ENCODE measurements around the gene NRP2. TPM values are rescaled to one million over a fixed set of nuclear protein-coding genes. Genes with fewer than 3 reads are reported as not detected.
A peak's percentile ranks its signal among the peaks of the same experiment; 100 is the strongest.

The NRP2 gene
- total RNA-seq, 1 donor from 2014 or later = 39.3 TPM

DNA sequence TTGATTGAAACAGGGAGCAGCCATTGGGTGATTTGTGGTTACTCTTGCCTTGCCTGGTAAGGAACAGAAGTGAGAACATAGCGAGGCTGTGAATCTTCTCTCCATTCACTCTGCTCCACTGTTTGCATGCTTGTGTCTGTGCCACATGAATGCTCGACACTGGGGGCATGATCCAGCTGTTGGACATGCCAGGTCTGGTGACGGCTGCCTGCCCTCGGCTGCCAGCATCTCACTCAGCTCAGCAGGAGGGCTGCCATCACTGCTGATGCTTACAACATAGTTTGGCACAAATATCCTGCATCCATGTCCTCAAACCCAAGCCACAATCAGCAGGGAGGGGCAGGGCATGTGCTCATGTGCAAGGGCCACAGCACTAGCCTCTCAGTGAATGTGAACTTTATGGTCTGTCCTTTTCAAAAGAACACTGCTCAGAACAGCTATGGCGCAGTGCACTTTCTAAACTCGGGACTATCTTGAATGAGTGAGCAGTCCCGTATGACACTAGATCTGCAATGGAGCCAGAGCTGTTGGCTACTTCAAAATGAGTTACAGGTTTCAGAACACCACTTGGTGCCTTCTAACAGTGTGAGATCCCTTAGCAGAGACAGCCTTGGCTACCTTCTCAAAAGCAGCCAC is 126.3 kb downstream of the NRP2 start:
- DNase-seq = no peak

DNA sequence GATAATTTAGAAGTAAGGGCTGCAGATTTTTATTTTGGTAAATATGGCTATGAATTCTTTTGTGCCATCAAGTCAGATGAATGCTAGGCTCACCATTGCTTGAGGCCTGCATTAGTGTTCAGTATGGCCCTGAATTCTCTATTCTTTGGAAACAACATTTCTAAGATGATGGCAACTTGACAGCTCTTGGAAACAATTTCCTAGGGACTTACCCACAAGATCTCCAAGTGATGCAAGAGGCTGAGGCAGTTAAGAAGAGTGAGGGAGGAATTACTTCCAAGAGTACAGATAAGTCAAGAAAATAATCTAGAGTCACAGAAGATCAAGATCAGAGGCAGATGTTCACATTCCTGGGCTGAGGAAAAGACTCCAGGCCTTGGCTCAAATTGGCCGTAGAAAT is 129.1 kb downstream of the NRP2 start:
- DNase-seq = no peak

DNA sequence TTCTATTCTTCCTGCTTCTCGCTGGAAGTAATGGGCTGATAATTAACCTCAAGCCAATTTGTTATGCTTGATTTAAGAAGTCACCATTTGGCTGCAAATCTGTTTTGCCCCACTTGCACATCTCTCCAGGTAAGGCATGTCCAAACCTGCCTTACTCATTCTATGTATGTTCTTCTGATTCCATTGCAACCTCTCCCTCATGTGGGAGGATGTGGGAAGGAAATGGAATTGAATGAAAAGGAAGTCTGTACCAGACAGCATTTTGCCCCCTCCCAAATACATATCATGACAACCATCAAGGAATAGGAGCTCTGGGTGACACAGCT is 131.7 kb downstream of the NRP2 start:
- DNase-seq = no peak

DNA sequence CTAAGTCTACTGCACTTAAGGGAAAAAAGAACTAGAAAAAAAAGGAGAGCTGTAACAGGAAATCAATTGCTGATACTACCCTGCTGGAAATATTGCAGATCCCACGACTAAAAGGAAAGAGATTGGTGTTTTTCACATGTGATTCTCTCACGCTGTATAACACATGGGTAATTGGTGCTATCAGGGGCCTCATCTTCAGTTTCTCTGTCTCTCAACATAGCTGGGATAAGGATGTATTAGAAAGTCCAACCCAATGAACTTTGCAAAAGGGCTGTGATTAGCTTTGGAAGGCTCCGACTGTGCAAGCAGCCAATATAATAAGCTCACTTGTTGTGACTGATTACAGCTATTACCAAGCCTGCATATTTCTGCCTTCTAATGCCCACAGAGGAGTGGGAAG is 133.4 kb downstream of the NRP2 start:
- no peak for DNase-seq

DNA sequence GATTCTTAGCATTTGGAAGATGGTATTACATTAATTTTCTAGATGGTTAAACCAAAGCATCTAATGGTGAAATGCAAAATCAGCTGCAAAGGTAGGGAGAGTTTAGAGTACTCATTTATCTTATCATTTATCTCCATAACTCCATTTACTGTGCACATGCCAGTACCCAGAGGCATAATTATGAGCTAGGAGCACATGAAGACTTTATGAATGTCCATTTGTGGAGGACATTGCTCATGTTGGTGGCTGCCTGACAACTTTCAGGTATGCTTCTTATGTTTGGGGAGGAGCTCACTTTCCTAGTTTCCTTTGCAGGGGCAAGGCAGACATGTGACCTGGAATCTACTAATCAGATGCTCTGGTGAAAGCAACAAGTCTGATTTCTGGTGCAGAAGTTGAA is 134.0 kb downstream of the NRP2 start:
- DNase-seq = no peak

DNA sequence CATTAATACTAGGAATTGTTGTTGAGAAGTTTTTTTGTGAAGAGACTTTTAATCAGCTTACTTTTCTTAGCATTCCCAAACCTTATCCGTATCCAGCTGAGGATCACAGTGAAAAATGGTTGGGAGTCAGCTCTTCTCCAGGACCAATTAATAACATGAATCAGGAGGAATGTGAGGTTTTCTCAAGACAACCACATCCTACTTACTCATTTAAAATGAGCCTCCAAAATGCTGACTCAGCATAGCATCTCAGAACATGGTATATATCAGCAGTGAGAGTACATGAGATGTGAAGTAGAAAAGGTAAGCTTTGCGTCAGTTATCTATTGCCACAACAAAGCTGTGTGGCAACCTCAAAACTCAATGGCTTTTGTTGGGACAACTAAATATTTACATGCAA is 140.3 kb downstream of the NRP2 start:
- DNase-seq = no peak

DNA sequence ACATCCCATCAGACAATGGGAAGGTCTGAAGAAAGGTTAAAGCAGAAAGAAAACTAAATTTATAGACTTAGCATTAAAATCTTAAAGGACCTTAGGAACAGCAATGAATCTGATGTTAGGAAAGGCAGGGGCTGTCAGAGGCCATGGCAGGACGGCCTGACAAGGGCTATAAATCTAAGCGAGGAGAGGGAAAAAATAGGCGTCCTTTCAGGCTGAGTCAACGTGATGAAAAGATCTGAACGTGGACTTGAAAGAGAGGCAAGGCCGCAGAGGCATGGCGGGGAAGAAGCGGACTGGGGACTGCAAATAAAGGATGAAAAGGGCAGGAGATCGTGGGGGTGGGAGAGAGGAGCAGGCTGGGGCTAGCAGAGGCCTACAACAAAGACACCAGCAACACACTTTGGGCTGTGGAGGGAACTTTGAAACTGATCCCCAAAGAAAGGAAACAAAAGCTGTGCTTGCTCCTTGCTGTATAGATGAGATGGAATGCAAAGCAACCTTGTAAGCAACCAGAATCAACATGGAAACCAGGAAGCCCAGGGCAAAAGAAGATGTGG is 145.6 kb downstream of the NRP2 start:
- DNase-seq = no peak

DNA sequence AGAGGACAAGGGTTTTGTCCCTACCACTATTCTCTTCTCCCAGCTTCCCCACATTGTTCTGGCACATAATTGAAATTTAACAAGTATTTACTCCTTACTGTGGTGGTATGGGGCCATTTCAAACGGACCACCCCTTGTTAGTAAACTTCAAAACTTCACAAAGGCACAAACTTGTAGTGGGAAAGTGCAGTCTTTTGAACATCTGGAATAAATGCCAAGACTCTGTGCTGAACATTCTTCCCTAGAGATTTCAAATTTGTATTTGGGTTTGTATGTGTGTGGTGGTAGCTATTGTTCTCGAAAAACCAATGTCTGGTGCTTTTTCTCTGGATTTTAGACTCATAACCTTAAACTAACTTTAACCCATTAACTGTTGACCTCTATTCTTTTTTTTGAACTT is 151.6 kb downstream of the NRP2 start:
- peak; percentile 64 for DNase-seq

DNA sequence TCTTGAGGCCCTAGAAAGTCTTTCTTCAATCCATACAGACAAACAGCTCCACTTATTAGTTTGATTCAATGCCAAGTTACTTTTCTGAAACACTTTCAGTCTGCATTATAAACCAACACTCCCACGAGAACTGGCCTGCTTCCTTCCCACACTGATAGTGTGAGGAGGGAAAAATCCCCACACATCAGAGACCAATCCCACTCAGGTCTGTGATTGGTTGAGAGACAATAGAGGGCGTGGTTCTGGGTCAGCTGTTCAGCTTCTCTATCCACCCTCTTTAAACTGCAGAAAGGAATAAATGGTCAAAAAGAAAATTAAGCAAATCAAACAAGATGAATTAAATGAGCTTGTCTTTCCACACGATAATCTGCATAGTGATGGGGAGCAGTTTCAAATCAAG is 152.5 kb downstream of the NRP2 start:
- DNase-seq = peak; percentile 32

DNA sequence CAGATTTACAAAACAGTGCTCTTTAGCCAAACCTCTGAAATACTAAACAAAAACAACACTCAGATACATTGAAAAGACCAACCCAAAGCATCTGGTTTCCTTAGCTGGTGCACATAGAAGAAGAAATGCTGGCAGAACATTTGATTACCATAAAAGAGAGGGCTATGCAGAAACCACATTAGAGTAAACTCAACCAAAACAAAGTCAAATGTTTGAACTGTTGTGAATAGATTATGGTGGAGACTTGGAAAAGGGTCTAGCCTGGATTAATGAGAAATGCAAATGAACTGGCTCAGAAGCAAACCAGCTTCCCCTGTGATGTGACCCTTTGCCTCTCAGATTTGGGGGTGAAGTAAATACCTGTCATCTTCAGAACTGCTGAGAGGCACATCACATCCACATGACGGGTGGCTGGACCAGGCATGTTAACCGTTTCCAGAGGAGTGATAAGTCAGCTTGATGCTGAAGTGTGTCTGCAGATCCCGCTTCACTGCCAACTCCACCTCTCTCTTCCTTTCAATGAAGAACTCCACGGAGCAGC is 153.0 kb downstream of the NRP2 start:
- DNase-seq = peak; percentile 59

DNA sequence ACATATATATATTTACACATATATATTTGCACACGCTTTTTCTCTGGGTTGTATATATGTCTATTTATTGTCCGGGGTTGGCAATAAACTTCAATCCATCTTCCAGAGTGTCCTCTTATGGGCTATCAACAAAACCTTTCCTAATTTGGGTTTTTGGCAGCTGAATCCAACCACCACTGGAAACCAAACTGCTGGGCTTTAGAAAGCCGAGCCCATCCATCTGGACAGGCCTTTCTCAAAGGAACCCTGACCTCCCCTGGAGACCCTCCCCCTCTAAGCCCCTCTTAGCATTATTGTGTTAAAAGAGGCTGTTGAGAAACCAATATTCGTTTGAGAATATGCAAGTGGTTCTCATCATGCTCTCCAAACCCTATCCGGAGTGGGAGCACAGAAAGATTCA is 153.6 kb downstream of the NRP2 start:
- DNase-seq = no peak

DNA sequence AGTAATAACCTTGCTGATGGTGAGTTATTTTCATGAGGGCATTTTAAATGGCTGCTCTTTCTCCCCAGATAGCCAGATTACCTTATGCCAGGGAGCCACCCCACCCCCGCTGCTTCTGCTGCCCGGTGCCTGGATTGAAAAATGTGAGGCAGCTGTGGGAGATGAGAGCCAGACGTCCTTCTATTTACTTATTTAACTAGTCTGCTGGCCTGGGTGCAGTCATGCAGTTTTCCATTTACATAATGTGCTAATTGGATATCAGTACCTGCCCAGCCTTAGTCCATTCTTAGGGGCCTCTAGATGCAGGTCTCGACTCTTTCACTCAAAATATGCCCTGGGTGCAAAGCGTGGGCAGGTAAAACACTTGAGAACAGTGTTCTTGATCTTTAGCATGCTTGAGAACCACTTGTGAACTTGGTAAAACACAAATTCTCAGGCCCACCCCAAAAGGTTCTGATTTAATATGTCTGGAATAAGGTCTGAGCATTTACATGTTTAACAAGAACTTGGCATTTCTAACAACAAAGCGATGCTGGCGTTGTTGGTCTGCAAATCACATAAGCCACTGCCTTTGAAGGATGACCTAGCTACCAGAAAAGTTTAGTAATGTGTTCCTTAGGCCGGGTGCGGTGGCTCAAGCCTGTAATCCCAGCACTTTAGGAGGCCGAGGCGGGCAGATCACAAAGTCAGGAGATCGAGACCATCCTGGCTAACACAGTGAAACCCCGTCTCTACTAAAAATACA is 154.3 kb downstream of the NRP2 start:
- DNase-seq = no peak

DNA sequence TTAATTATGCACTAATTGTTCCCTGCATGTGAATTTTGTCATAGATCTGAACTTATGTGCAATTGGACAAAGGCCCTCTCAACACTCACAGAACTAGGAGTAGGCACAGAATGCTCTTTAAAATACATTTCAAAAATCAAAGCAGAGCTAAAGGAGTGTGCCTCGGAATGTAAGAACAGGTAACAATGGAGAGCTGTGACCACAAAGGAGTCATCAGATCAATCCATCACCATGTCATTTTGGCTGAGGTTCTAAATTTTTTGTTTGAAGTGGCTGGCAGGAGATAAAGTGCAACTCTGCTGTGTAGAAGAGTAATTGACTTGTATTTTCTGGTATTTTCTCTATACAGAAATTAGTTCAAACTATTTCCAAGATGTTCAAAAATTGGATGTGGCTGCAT is 155.4 kb downstream of the NRP2 start:
- no peak for DNase-seq

DNA sequence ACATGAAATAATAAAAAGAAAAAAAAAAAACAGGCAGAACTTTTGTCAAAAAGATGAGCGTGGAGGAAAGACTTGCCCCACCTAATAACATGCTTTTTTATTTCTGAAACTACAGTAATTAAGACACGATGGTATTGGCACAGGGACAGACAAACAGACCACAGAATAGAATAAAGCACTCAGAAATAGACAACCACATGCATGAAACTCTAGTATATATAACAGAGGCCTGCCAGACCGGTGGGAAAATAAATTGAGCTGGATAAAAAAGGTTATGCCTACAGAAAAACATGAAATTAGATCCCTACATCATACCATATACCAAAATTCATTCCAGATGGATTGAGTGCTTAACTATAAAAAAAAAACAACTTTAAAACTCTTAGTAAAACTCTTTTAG is 163.1 kb downstream of the NRP2 start:
- peak; percentile 28 for DNase-seq

Measured in skin of body (tissue), 2 donors.